CD4-positive, alpha-beta T cell treated with Interleukin-4 for 4 hours (primary cell): ENCODE results near the gene NUP210.
A peak's percentile ranks its signal among the peaks of the same experiment; 100 is the strongest.

Experiments
- DNase-seq: peaks from one replicate; pipeline ENCODE4 v3.0.0-alpha.2; 2020

Gene NUP210

DNA sequence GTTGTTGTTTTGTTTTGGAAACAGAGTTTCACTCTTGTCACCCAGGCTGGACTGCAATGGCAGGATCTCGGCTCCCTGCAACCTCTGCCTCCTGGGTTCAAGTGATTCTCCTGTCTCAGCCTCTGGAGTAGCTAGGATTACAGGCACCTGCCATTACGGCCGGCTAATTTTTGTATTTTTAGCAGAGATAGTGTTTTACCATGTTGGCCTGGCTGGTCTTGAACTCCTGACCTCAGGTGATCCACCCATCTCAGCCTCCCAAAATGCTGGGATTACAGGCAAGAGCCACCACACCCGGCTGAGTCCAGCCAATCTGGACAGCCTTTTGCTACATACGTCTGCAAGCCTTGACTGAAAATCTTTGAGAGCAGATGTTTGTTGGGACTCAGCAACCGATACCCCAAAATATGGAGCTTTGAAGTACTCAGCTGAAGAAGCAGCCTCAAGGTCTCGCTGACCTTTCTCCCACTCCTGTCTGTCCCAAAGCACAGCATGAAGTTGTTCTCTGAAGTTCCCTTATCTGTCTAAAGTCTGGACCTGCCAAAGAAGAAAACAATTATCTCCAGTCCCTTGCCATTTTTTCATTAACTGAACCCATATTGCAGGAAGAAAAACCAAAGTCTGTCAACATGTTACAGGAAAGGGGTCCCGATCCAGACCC lies 9.6 kb upstream of the NUP210 start:
- no peak for DNase-seq

GRCh38 chr3:13428678-13429077 lies 8.6 kb upstream of the NUP210 start:
- DNase-seq, result peak; percentile 18

DNA sequence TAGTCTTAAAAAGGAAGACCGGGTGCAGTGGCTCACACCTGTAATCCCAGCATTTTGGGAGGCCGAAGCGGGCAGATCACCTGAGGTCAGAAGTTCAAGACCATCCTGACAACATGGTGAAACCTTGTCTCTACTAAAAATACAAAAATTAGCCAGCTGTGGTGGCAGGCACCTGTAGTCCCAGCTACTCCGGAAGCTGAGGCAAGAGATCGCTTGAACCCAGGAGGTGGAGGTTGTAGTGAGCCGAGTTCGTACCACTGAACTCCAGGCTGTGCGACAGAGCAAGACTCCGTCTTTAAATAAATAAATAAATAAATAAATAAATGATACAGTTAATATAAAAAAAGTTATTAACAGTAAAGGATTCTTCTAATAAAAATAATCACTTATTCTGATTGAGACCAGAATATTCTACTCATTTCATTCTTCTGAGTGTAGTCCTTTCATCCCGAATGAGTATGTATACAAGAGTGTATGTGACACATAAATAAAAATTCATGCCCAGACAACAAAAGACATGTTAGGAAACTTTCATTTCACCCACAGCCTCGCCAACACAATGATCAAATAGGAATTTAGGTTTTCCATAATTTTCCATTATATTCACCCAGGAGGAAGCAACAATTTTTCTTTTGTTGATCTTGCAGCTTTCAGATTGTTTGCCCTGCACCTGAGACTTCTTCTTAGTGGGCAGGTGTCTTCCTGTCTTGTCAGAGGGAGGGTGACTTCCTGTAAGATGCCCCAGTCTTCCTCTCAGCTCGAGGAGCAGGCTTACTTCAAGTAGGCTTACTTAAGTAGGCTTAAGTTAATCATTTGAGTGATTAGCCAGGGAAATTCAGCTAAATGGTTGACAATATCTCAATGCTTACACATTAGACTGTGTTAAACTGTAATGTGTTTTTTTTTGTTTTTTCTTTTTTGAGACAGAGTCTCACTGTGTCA lies 7.8 kb upstream of the NUP210 start:
- peak; percentile 69 for DNase-seq

GRCh38 chr3:13426591-13426990 lies 6.5 kb upstream of the NUP210 start:
- no peak for DNase-seq

DNA sequence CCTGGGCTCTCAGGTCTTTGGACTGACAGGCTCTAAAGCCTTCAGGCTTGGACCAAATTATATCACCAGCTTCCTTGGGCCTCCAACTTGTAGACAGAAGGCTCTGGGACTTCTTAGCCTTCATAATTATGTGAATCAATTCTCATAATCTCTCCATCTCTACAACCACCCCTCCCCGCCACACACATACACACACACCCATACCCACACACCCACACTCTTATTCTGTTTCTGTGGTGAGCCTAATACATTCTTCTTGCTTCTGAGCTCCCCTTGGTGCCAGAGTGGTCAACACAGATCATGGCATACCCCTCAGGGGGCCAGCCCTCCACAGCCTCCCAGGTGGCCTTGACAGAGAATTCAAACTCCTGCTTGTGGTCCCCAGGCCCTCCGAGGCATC lies 5.6 kb upstream of the NUP210 start:
- peak; percentile 17 for DNase-seq

DNA sequence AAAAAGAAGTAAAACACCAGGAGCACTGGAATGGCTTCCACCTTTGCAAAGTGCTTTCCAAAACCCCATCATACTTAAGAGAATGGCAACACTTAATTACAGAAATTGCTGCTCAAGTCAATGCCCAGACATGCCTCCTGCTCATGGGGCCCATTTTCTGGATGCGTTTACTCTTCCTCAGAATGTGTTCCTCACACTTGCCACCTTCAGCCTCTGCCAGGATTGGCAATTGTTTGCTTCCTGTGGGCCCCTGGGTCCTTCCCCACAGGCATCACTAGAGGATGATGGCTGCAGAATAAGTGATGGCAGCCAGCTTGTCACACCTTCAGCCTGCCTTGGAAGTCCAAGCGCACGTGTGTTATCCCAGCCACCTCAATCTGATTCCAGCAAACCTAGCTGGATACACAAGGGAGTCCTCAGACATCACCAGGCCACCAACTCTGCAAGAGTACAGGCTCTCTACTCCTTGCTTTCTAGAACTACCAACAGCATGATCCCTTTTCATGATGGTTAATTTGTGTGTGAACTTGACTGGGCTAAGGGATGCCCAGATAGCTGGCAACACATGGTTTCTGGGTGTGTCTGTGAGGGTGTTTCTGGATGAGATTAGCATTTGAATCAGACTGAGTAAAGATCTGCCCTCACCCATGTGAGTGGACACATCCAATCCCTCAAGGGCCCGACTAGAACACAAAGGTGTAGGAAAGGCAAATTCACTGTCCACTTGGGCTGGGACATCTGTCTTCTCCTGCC lies 4.9 kb upstream of the NUP210 start:
- DNase-seq, result no peak

DNA sequence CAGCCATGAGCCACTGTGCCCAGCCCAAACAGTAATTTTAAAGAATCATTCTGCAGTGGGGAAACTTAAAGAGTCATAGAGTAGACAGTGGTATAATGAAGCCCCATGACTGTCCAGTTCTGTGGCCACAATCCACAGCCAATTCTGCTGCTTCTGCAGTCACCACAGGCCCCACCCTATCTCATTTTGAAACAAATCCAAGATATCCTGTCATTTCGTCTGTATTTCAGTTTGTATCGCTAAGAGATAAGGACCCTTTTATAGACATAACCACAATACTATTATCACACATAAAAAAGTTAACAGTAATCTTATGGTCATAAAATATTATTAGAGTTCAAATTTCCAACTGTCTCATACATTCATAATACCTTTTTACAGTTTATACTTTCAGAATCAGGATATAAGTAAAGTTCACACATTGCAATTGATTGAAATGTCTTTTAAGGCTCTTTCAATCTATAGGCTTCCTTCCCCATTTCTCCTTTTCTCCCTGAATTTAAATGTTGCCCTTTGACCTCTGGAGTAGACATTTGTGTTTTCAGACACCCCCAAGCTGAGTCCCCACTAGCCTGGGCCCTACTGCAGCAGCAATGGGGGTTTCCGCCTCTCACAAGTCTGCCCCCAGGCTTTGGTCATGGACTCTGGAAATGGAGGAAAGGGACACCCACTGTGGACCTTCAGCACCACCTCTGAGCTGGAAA lies 4.2 kb upstream of the NUP210 start:
- DNase-seq, result no peak

DNA sequence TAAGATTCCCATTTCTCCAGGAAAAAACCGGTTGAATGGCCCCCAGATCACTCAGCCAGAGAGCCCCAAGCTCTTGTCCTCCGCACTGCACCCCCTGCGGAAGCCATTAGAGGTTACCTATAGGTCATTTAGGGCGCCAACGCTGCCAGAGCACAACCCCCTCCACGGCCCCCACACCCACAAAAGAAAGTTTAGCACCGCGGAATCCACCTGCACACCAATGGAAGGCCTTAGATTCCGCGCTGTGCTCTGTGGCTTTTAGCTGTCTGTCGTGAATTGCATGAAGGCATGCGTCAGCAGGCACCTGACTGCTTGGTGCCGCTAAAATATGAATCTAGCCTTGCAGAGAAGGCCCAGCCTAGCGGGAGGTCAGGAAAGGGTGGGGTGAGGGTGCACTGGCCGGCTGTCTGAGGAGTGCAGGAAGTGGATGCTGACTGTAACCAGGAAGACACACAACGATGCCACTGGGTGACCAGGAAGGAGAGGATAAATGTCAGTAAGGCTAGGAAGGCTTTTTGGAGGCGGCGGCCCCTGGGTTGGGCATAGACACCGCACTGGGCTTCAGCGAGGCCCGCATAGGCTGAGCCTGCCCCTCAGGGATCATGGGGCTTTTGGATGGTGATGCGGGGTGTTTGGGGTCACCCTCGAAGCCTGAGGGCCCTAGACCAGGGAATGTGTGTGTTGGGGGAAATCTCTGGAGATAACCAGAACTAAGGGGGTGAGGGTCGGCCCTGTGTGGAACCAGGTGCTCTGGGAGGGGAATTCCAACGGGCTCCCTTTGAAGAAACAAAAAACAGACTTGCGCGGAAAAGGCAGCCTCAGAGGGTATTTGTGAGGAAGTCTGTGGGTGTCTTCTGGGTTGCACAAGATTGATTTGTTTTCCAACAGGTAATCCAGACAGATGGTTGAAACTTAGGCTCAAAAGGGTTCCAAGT lies 976 bp upstream of the NUP210 start:
- peak; percentile 87 for DNase-seq

- DNase-seq, result peak; percentile 50
These were observed 547 bp downstream of the NUP210 start for GRCh38 chr3:13419505-13420044.

- peak; percentile 14 for DNase-seq
These were observed 2.8 kb downstream of the NUP210 start for GRCh38 chr3:13417166-13417947.

- DNase-seq, result peak; percentile 24
These were observed 3.9 kb downstream of the NUP210 start for GRCh38 chr3:13415997-13416793.

- no peak for DNase-seq
These were observed 4.7 kb downstream of the NUP210 start for GRCh38 chr3:13415236-13415986.

GRCh38 chr3:13414040-13414729 lies 5.9 kb downstream of the NUP210 start:
- peak; percentile 74 for DNase-seq

GRCh38 chr3:13411186-13411860 lies 8.8 kb downstream of the NUP210 start:
- DNase-seq, result no peak

- DNase-seq, result no peak
These were observed 11.2 kb downstream of the NUP210 start for GRCh38 chr3:13408890-13409289.

DNA sequence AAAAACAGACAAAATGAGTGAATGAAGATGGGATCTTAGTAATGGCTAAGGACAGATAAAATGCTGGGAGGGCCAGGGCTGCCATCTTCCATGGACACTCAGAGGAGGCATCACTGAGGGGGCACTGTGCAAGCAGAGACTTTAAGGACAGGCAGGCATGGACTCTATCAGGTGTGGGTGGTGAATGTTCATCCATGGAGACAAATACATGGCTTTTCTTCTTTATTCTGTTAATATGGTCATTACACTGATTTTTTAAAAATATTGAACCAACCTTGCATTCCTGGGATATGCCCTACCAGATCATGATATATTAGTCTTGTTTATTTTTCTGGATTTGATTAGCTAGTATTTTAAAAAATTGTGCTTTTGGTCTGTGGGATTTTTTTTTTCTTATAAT lies 12.2 kb downstream of the NUP210 start:
- no peak for DNase-seq

DNA sequence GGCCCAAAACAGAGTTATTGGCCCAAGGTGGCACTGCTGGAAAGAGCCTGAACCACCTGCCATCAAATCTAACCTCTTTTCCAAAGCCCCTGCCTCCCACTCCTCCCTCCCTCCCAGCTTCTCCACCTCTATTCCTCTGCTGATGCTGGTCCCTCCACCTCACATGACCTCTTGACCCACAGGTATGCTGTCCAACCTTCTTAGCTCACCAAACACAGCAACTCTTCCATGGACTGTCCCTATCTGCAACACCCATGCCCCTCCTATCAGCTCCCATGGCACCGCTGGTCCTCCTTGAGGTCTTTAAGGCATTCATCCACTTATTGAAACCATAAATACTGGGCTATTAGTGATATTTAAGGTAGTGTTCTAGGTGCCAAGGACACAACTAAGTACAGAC lies 12.6 kb downstream of the NUP210 start:
- DNase-seq, result no peak

DNA sequence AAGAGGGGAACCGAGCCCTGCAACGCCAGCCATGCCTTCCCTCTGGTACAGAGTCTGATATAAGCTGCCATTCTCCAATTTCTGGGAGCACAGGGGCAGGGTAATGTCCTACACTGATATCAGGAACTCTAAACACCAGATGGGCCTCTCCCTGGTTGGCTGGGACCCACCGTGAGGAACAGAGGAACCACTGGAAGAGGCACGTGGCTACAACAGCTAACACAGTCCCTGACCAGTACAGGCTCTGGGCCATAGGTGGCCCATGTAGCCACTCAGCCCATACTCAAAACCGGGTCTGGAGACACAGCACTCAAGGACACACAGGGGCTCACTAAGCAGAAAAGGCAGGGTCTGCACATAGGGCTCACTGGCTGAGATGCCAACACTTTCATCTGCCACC lies 13.9 kb downstream of the NUP210 start:
- DNase-seq, result no peak
